HEK293 (cell line): ENCODE measurements around the gene AFG3L2.

Source experiments
- CTCF ChIA-PET: fragments of 350-600 bp; formaldehyde crosslinking; extraction: SDS; loops from one replicate; lab custom pipeline; 2021; ENCODE audit warnings: antibody characterized with exemption; lab: Yijun Ruan, JAX
- POLR2A ChIA-PET: fragments of 300-600 bp; formaldehyde crosslinking; extraction: SDS; loops from one replicate; lab custom pipeline; 2020; ENCODE audit warnings: antibody characterized with exemption, inconsistent platforms; lab: Yijun Ruan, JAX
- H3K27ac ChIP-seq: fragments of 200-500 bp; sonication (Bioruptor generic); 2 replicates; pipeline ENCODE4 v1.5.1; 2014; ENCODE audit warnings: low read depth, low read length, control low read depth, inconsistent platforms; ENCODE audit errors: extremely low read depth
- H3K36me3 ChIP-seq, 2 experiments: fragments of 200-500 bp in 1 of 2; sonication (Bioruptor generic) in 1 of 2; 1 replicate in 1 of 2; 2 replicates in 1 of 2; pipeline ENCODE4 v1.5.1; 2014 to 2017; ENCODE audit warnings: inconsistent platforms in 2 of 2, low read length in 2 of 2; ENCODE audit not compliant: control insufficient read depth in 2 of 2, insufficient read depth in 1 of 2
- H3K4me1 ChIP-seq: fragments of 200-500 bp; sonication (Bioruptor generic); 2 replicates; pipeline ENCODE4 v1.5.1; 2014; ENCODE audit warnings: mild to moderate bottlenecking, low read length, inconsistent platforms; ENCODE audit not compliant: control insufficient read depth, insufficient read depth
- H3K4me3 ChIP-seq: 2 replicates; pipeline ENCODE4 v1.5.1; 2011; ENCODE audit warnings: low read depth, mild to moderate bottlenecking, control low read depth, low read length, moderate library complexity
- H3K9me3 ChIP-seq: fragments of 200-500 bp; sonication (Bioruptor generic); 2 replicates; pipeline ENCODE4 v1.5.1; 2014; ENCODE audit warnings: low read depth, low read length, inconsistent platforms; ENCODE audit not compliant: control insufficient read depth, insufficient read depth
- BCL11A ChIP-seq: fragments of 450-650 bp; formaldehyde crosslinking; IDR thresholded peaks from 2 replicates; pipeline ENCODE4 v1.5.1; 2016; ENCODE audit warnings: low read depth, missing biosample characterization, missing genetic modification characterization
- CTCF ChIP-seq: fragments of 450-650 bp; formaldehyde crosslinking; IDR thresholded peaks from 2 replicates; pipeline ENCODE4 v1.5.1; 2016; ENCODE audit warnings: missing biosample characterization, missing genetic modification characterization
- ELK4 ChIP-seq: IDR thresholded peaks from 2 replicates; pipeline ENCODE4 v1.6.1; 2011; ENCODE audit warnings: mild to moderate bottlenecking, low read depth, low read length, borderline replicate concordance
- GLIS1 ChIP-seq: fragments of 450-650 bp; formaldehyde crosslinking; IDR thresholded peaks from 2 replicates; pipeline ENCODE4 v1.5.1; 2016; ENCODE audit warnings: missing biosample characterization, missing genetic modification characterization
- HOXD13 ChIP-seq: sonication (generic); formaldehyde crosslinking; IDR thresholded peaks from 2 replicates; pipeline ENCODE4 v1.8.0; 2022; ENCODE audit warnings: missing genetic modification reagents, borderline replicate concordance
- SP7 ChIP-seq: fragments of 450-650 bp; formaldehyde crosslinking; IDR thresholded peaks from 2 replicates; pipeline ENCODE4 v1.5.1; 2016; ENCODE audit warnings: missing biosample characterization, missing genetic modification characterization
- TRIM28 ChIP-seq: IDR thresholded peaks from 2 replicates; pipeline ENCODE4 v1.6.1; 2011; ENCODE audit warnings: low read length, control low read depth, borderline replicate concordance
- WT1 ChIP-seq: fragments of 450-650 bp; formaldehyde crosslinking; IDR thresholded peaks from 2 replicates; pipeline ENCODE4 v1.5.1; 2016; ENCODE audit warnings: missing biosample characterization, missing genetic modification characterization
- YY2 ChIP-seq: fragments of 450-650 bp; formaldehyde crosslinking; IDR thresholded peaks from 2 replicates; pipeline ENCODE4 v1.5.1; 2016; ENCODE audit warnings: missing biosample characterization, missing genetic modification characterization
- ZBTB10 ChIP-seq: fragments of 450-650 bp; formaldehyde crosslinking; IDR thresholded peaks from 2 replicates; pipeline ENCODE4 v1.5.1; 2016; ENCODE audit warnings: missing biosample characterization, missing genetic modification characterization
- ZBTB21 ChIP-seq: fragments of 450-650 bp; formaldehyde crosslinking; IDR thresholded peaks from 2 replicates; pipeline ENCODE4 v1.5.1; 2017; ENCODE audit warnings: missing biosample characterization, missing genetic modification characterization
- ZFP3 ChIP-seq: fragments of 450-650 bp; formaldehyde crosslinking; IDR thresholded peaks from 2 replicates; pipeline ENCODE4 v1.5.1; 2016; ENCODE audit warnings: low read depth, missing biosample characterization, missing genetic modification characterization
- ZFP37 ChIP-seq: fragments of 450-650 bp; formaldehyde crosslinking; IDR thresholded peaks from 2 replicates; pipeline ENCODE4 v1.5.1; 2016; ENCODE audit warnings: missing biosample characterization, missing genetic modification characterization
- ZFP69B ChIP-seq: fragments of 450-650 bp; formaldehyde crosslinking; IDR thresholded peaks from 2 replicates; pipeline ENCODE4 v1.5.1; 2016; ENCODE audit warnings: missing biosample characterization, missing genetic modification characterization
- ZNF140 ChIP-seq: fragments of 450-650 bp; formaldehyde crosslinking; IDR thresholded peaks from 2 replicates; pipeline ENCODE4 v1.5.1; 2016; ENCODE audit warnings: missing biosample characterization, missing genetic modification characterization
- ZNF169 ChIP-seq: fragments of 450-650 bp; formaldehyde crosslinking; IDR thresholded peaks from 2 replicates; pipeline ENCODE4 v1.5.1; 2016; ENCODE audit warnings: missing biosample characterization, missing genetic modification characterization
- ZNF19 ChIP-seq: fragments of 450-650 bp; formaldehyde crosslinking; IDR thresholded peaks from 2 replicates; pipeline ENCODE4; 2016; ENCODE audit warnings: missing biosample characterization, missing genetic modification characterization, low read depth
- ZNF223 ChIP-seq: fragments of 450-650 bp; formaldehyde crosslinking; IDR thresholded peaks from 2 replicates; pipeline ENCODE4 v1.5.1; 2016; ENCODE audit warnings: missing biosample characterization, missing genetic modification characterization
- ZNF311 ChIP-seq: fragments of 450-650 bp; formaldehyde crosslinking; IDR thresholded peaks from 2 replicates; pipeline ENCODE4 v1.5.1; 2017; ENCODE audit warnings: missing biosample characterization, missing genetic modification characterization, borderline replicate concordance
- ZNF335 ChIP-seq: fragments of 450-650 bp; formaldehyde crosslinking; conservative IDR thresholded peaks from 2 replicates; pipeline ENCODE4 v1.5.1; 2016; ENCODE audit warnings: missing biosample characterization, missing genetic modification characterization
- ZNF350 ChIP-seq: fragments of 450-650 bp; formaldehyde crosslinking; IDR thresholded peaks from 2 replicates; pipeline ENCODE4 v1.5.0; 2017; ENCODE audit warnings: missing biosample characterization, mild to moderate bottlenecking, missing genetic modification characterization
- ZNF394 ChIP-seq: fragments of 450-650 bp; formaldehyde crosslinking; IDR thresholded peaks from 2 replicates; pipeline ENCODE4 v1.5.1; 2016; ENCODE audit warnings: missing biosample characterization, missing genetic modification characterization, mild to moderate bottlenecking, moderate library complexity, borderline replicate concordance
- ZNF473 ChIP-seq: fragments of 450-650 bp; formaldehyde crosslinking; IDR thresholded peaks from 2 replicates; pipeline ENCODE4 v1.5.1; 2017; ENCODE audit warnings: missing biosample characterization, missing genetic modification characterization
- ZNF558 ChIP-seq: fragments of 450-650 bp; formaldehyde crosslinking; IDR thresholded peaks from 2 replicates; pipeline ENCODE4 v1.5.1; 2016; ENCODE audit warnings: missing biosample characterization, missing genetic modification characterization
- ZNF580 ChIP-seq: fragments of 450-650 bp; formaldehyde crosslinking; IDR thresholded peaks from 2 replicates; pipeline ENCODE4 v1.5.1; 2016; ENCODE audit warnings: missing biosample characterization, missing genetic modification characterization
- ZNF621 ChIP-seq: fragments of 450-650 bp; formaldehyde crosslinking; IDR thresholded peaks from 2 replicates; pipeline ENCODE4 v1.5.1; 2017; ENCODE audit warnings: missing biosample characterization, missing genetic modification characterization
- ZNF626 ChIP-seq: fragments of 450-650 bp; sonication (Bioruptor Pico); formaldehyde crosslinking; IDR thresholded peaks from 2 replicates; pipeline ENCODE4 v1.5.1; 2018; ENCODE audit warnings: missing biosample characterization, missing genetic modification characterization, inconsistent platforms
- ZNF629 ChIP-seq: fragments of 450-650 bp; formaldehyde crosslinking; IDR thresholded peaks from 2 replicates; pipeline ENCODE4 v1.5.1; 2017; ENCODE audit warnings: missing biosample characterization, missing genetic modification characterization
- ZNF707 ChIP-seq: fragments of 450-650 bp; formaldehyde crosslinking; IDR thresholded peaks from 2 replicates; pipeline ENCODE4 v1.5.1; 2016; ENCODE audit warnings: missing biosample characterization, missing genetic modification characterization

AFG3L2 gene

GRCh38 chr18:12376034-12376753, 833 bp downstream of the AFG3L2 start (continued):
- TF ChIP-seq ZBTB10 (tag by site-specific recombination) (no peak), ZNF335 (peak; percentile 67), YY2 (tag by site-specific recombination) (0 out of 2 replicates have a peak, but pooled peaks have one; percentile 31), ZNF311 (tag by site-specific recombination) (no peak), ZFP3 (tag by site-specific recombination) (no peak), ZNF580 (peak; percentile 69), ZNF621 (tag by site-specific recombination) (no peak), ZFP69B (tag by site-specific recombination) (no peak), GLIS1 (tag by site-specific recombination) (peak; percentile 61; the same call in 1 of the 2 replicates), ZNF223 (tag by site-specific recombination) (no peak), ZNF558 (no peak), ZFP37 (tag by site-specific recombination) (peak; percentile 59; the same call in 1 of the 2 replicates), TRIM28 (no peak)

- no peak overlapping the region for H3K4me3 ChIP-seq
- no peak for TF ChIP-seq ZNF473 (tag by site-specific recombination)
- TF ChIP-seq HOXD13 (CRISPR knock-in tag): no peak
- TF ChIP-seq ZBTB21 (tag by site-specific recombination): no peak
- no peak for TF ChIP-seq SP7
- TF ChIP-seq ZNF140 (tag by site-specific recombination): no peak
- no peak for TF ChIP-seq ZNF626 (tag by site-specific recombination)
- TF ChIP-seq ZNF169 (tag by site-specific recombination): no peak
- TF ChIP-seq ZNF350 (tag by site-specific recombination): no peak
- TF ChIP-seq ELK4: no peak
- no peak for TF ChIP-seq BCL11A (tag by site-specific recombination)
- no peak for TF ChIP-seq ZNF580
- no peak for TF ChIP-seq CTCF (tag by site-specific recombination)
- TF ChIP-seq WT1 (tag by site-specific recombination): no peak
- no peak for TF ChIP-seq ZNF19 (tag by site-specific recombination)
- TF ChIP-seq GLIS1 (tag by site-specific recombination): no peak
- TF ChIP-seq ZNF707 (tag by site-specific recombination): no peak
- no peak for TF ChIP-seq ZNF394 (tag by site-specific recombination)
- TF ChIP-seq ZNF629: no peak
- TF ChIP-seq, all 188 proteins: peak for 0
- no peaks in the 10 kb centered on the region for H3K9me3 ChIP-seq
- ChIA-PET CTCF (no interaction called here), POLR2A (interaction anchor here (0.7 kb wide), 1 partner anchor 41 kb away, joined by 5 read pairs; no protein-coding TSS in a partner anchor)
- H3K27ac ChIP-seq: no peak overlapping the region
- peaks cover 11% of the 10 kb centered on the region in 2 experiments; a peak in 2 of 3 replicates for H3K36me3 ChIP-seq
- H3K4me1 ChIP-seq: peaks cover 16% of the 10 kb centered on the region
These were observed 2.6 kb downstream of the AFG3L2 start for GRCh38 chr18:12374401-12374800.
